GM12878 (cell line): ENCODE measurements around the gene UHMK1. TPM values are rescaled to one million over a fixed set of nuclear protein-coding genes. Genes with fewer than 3 reads are reported as not detected.

Experiments
- ATAC-seq: fragments of 200-7000 bp; cut with Tn5 transposase; 3 replicates; pipeline ENCODE4 v1.9.1; 2020; ENCODE audit warnings: mild to moderate bottlenecking, moderate library complexity
- BruUV-seq: library from RNA; stranded (reverse); fragments of 400-500 nt; replicated peaks from 2 replicates; lab custom pipeline; 2021; lab: Mats Ljungman, UMichigan
- CTCF ChIA-PET: fragments of 300-600 bp; sonication (Branson Sonifier 250); formaldehyde crosslinking; extraction: SDS; loops from one replicate; lab custom pipeline; 2021; ENCODE audit warnings: inconsistent platforms; lab: Yijun Ruan, JAX
- POLR2A ChIA-PET: fragments of 350-600 bp; formaldehyde crosslinking; extraction: SDS; loops from one replicate; lab custom pipeline; 2021; ENCODE audit warnings: inconsistent platforms; lab: Charles Lee
- RAD21 ChIA-PET: fragments of 300-600 bp; sonication (Branson Sonifier 250); formaldehyde crosslinking; loops from one replicate; lab custom pipeline; 2023; ENCODE audit warnings: antibody characterized with exemption; ENCODE audit not compliant: unreplicated experiment; lab: Charles Lee
- SMC1A ChIA-PET: fragments of 300-600 bp; sonication (Branson Sonifier 250); formaldehyde crosslinking; loops from one replicate; lab custom pipeline; 2023; ENCODE audit not compliant: unreplicated experiment, uncharacterized antibody; lab: Charles Lee
- DNase-seq: peaks from one replicate; pipeline ENCODE4 v3.0.0-alpha.2; 2011; ENCODE audit warnings: low read depth, low spot score
- FAIRE-seq: peaks from 3 replicates; lab custom pipeline; 2011; peaks lifted over from hg19 to GRCh38; lab: Jason Lieb, UNC
- H2AFZ ChIP-seq: 2 replicates; pipeline ENCODE4 v1.6.0; 2011; ENCODE audit warnings: low read depth, low read length, control low read depth; ENCODE audit not compliant: control insufficient read depth
- H3K27ac ChIP-seq: 2 replicates; pipeline ENCODE4 v1.5.1; 2011; ENCODE audit warnings: control low read depth; ENCODE audit not compliant: control insufficient read depth, insufficient read depth
- H3K27me3 ChIP-seq, 2 experiments: replicated peaks in 1 of 2; 2 replicates each; pipeline versions ENCODE4 v1.6.0 to v1.6.1; 2011; ENCODE audit warnings: low read length in 1 of 2; ENCODE audit not compliant: control insufficient read depth in 2 of 2, insufficient read depth in 2 of 2
- H3K36me3 ChIP-seq, 2 experiments: 2 replicates each; pipeline ENCODE4 v1.5.1; 2011; ENCODE audit warnings: low read length in 1 of 2; ENCODE audit not compliant: control insufficient read depth in 2 of 2, insufficient read depth in 2 of 2
- H3K4me1 ChIP-seq: 2 replicates; pipeline ENCODE4 v1.6.1; 2011; ENCODE audit warnings: mild to moderate bottlenecking, low read length, moderate library complexity, mixed read lengths; ENCODE audit not compliant: control insufficient read depth, insufficient read depth
- H3K4me2 ChIP-seq: 2 replicates; pipeline ENCODE4 v1.6.0; 2011; ENCODE audit warnings: control low read depth; ENCODE audit not compliant: control insufficient read depth, insufficient read depth
- H3K4me3 ChIP-seq: fragments of 200-600 bp; sonication (generic); 2 replicates; pipeline ENCODE4 v1.5.1; 2016
- H3K79me2 ChIP-seq: 2 replicates; pipeline ENCODE4 v1.6.0; 2011; ENCODE audit warnings: low read length; ENCODE audit not compliant: control insufficient read depth, insufficient read depth
- H3K9ac ChIP-seq: 2 replicates; pipeline ENCODE4 v1.8.0; 2011; ENCODE audit warnings: low read length, control low read depth, mixed read lengths; ENCODE audit not compliant: control insufficient read depth, insufficient read depth
- H3K9me3 ChIP-seq: replicated peaks from 3 replicates; pipeline ENCODE4 v1.5.1; 2011; ENCODE audit warnings: mild to moderate bottlenecking, low read length; ENCODE audit not compliant: control insufficient read depth, insufficient read depth
- H4K20me1 ChIP-seq: 2 replicates; pipeline ENCODE4 v1.6.0; 2011; ENCODE audit not compliant: control insufficient read depth, insufficient read depth
- BCLAF1 ChIP-seq: fragments of 450-650 bp; IDR thresholded peaks from 2 replicates; pipeline ENCODE4 v1.6.1; 2017; ENCODE audit warnings: antibody characterized with exemption, mild to moderate bottlenecking, moderate library complexity
- CREB1 ChIP-seq: IDR thresholded peaks from 2 replicates; pipeline ENCODE4 v1.6.1; 2012; ENCODE audit warnings: low read depth, mild to moderate bottlenecking, inconsistent platforms
- E4F1 ChIP-seq: fragments of 450-650 bp; IDR thresholded peaks from 2 replicates; pipeline ENCODE4 v1.6.1; 2018; ENCODE audit warnings: borderline replicate concordance, mild to moderate bottlenecking; ENCODE audit not compliant: partially characterized antibody
- FOXK2 ChIP-seq: fragments of 450-650 bp; IDR thresholded peaks from 2 replicates; pipeline ENCODE4 v1.6.1; 2017; ENCODE audit warnings: mild to moderate bottlenecking, moderate library complexity
- HDGF ChIP-seq: fragments of 450-650 bp; IDR thresholded peaks from 2 replicates; pipeline ENCODE4 v1.6.1; 2016; ENCODE audit warnings: antibody characterized with exemption
- KAT2A ChIP-seq: conservative IDR thresholded peaks from 2 replicates; pipeline ENCODE4 v1.6.1; 2011; ENCODE audit warnings: low read depth, low read length; ENCODE audit not compliant: control insufficient read depth
- LARP7 ChIP-seq: fragments of 450-650 bp; IDR thresholded peaks from 2 replicates; pipeline ENCODE4 v1.6.1; 2017; ENCODE audit warnings: mild to moderate bottlenecking
- NFYA ChIP-seq: IDR thresholded peaks from 2 replicates; pipeline ENCODE4 v1.6.1; 2011; ENCODE audit warnings: low read depth, mild to moderate bottlenecking, low read length, improper control_type of control experiment, borderline replicate concordance
- PML ChIP-seq: IDR thresholded peaks from 2 replicates; pipeline ENCODE4 v1.6.1; 2012; ENCODE audit warnings: low read length, inconsistent platforms
- POLR2AphosphoS2 ChIP-seq: IDR thresholded peaks from 2 replicates; pipeline ENCODE4 v1.6.1; 2011; ENCODE audit warnings: low read depth, mild to moderate bottlenecking, low read length, improper control_type of control experiment, moderate library complexity
- POLR2AphosphoS5 ChIP-seq: IDR thresholded peaks from 2 replicates; pipeline ENCODE4 v1.6.1; 2011; ENCODE audit warnings: mild to moderate bottlenecking, low read length, inconsistent platforms
- RAD21 ChIP-seq: IDR thresholded peaks from 2 replicates; pipeline ENCODE4 v1.6.1; 2011; ENCODE audit warnings: mild to moderate bottlenecking, low read depth, low read length, moderate library complexity; ENCODE audit not compliant: insufficient read depth
- TAF1 ChIP-seq: IDR thresholded peaks from 2 replicates; pipeline ENCODE4 v1.6.1; 2011; ENCODE audit warnings: mild to moderate bottlenecking, low read depth, low read length, borderline replicate concordance
- ZBTB4 ChIP-seq: fragments of 450-650 bp; formaldehyde crosslinking; IDR thresholded peaks from 2 replicates; pipeline ENCODE4 v1.4.0; 2022; ENCODE audit warnings: mild to moderate bottlenecking, moderate library complexity
- WGBS: methylation state at CpG from one replicate; pipeline ENCODE4 v1.1.6; 2016; ENCODE audit warnings: low lambda C conversion rate; ENCODE audit not compliant: insufficient replicate concordance, insufficient coverage; ENCODE audit errors: missing lambda C conversion rate; 5-methylcytosine and 5-hydroxymethylcytosine counted together
- in situ Hi-C: fragments of 300-500 bp; cut with MboI; formaldehyde crosslinking; loops from 9 replicates; pipeline ENCODE4 v1.14.3; 2018; ENCODE audit warnings: mixed read lengths
- intact Hi-C: fragments of 100-400 bp; cut with micrococcal nuclease; formaldehyde crosslinking; loops from one replicate; pipeline ENCODE4 v1.14.2; 2022; ENCODE audit not compliant: unreplicated experiment
- polyA plus RNA-seq, 11 experiments: library from polyadenylated mRNA; depleted of rRNA in 4 of 11; unstranded in 6 of 11; stranded (reverse) in 5 of 11; fragments of >200 nt; fragmentation: Nextera tagmentation in 4 of 11; fragmentation: Illumina TruSeq in 1 of 11; extraction: Ambion mirVana in 4 of 11; extraction: Trizol in 1 of 11; gene quantifications; 1 replicate in 1 of 11; 2 replicates in 10 of 11; pipeline versions ENCODE4 v1.2.1 to v1.2.3, GENCODE V29; 2011 to 2016; ENCODE audit warnings: inconsistent platforms in 2 of 11, missing spikeins in 2 of 11, low read depth in 1 of 11
- total RNA-seq, 4 experiments: library from RNA; depleted of rRNA in 3 of 4; stranded (reverse); fragments of >200 nt in 3 of 4; fragmentation: Illumina TruSeq in 1 of 4; extraction: Trizol in 1 of 4; gene quantifications; 2 replicates each; pipeline versions ENCODE4 v1.2.1 to v1.2.3, GENCODE V29; 2013 to 2021

Gene UHMK1
- total and polyA plus RNA-seq, 10 of the 15 experiments (the other 5 are each of a cell fraction or from before 2014, with no cell fraction given) = 5.7 to 52.7 (median 28.3) TPM

GRCh38 chr1:162551969-162552683 is 54.5 kb downstream of the UHMK1 start (continued):
- TF ChIP-seq BCLAF1 (no peak), RAD21 (no peak)

GRCh38 chr1:162552684-162553252 is 55.1 kb downstream of the UHMK1 start:
- FAIRE-seq = no peak
- no TSS peak for BruUV-seq
- POLR2A ChIA-PET = no interaction called here

More at GRCh38 chr1:162552684-162553252, 55.1 kb downstream of the UHMK1 start:
- Histone ChIP-seq H3K4me1 (no peaks in the 10 kb centered on the region), H3K27ac (no peak overlapping the region), H3K9me3 (no peaks in the 10 kb centered on the region), H3K27me3 (no peaks in the 10 kb centered on the region), H3K4me3 (no peak overlapping the region), H2AFZ (no peak overlapping the region), H3K79me2 (no peaks in the 10 kb centered on the region), H3K36me3 (no peaks in the 10 kb centered on the region), H4K20me1 (no peaks in the 10 kb centered on the region), H3K9ac (no peak overlapping the region), H3K4me2 (no peak overlapping the region)
- ChIA-PET CTCF (no interaction called here), RAD21 (interaction anchor here (0.6 kb wide), 1 partner anchor 19 kb away, joined by 5 read pairs; no protein-coding TSS in a partner anchor), SMC1A (no interaction called here)
- ATAC-seq (no peak), DNase-seq (no peak)
- intact Hi-C loops = no loop called here
- TF ChIP-seq POLR2AphosphoS5 (no peak), ZBTB4 (CRISPR knock-in tag) (no peak), PML (no peak), POLR2AphosphoS2 (no peak), LARP7 (no peak), NFYA (no peak), CREB1 (no peak), KAT2A (no peak), FOXK2 (no peak), E4F1 (no peak), TAF1 (no peak), HDGF (no peak)
- TF ChIP-seq, all 136 proteins: peak for 0
- in situ Hi-C loops = no loop called here
- WGBS = 86% methylated on average over 8 of the region's 8 CpGs
